HL-60 (cell line): ENCODE measurements around the gene BOD1L1.

Experiments used
- DNase-seq, 2 experiments: peaks; one replicate each; pipeline ENCODE4 v3.0.0-alpha.2; 2010 to 2020; ENCODE audit warnings: low read depth in 1 of 2, low spot score in 1 of 2
- H3K27ac ChIP-seq: fragments of 250-450 bp; sonication (Bioruptor Pico); replicated peaks from 2 replicates; pipeline ENCODE4 v1.5.1; 2020; ENCODE audit warnings: mild to moderate bottlenecking, moderate library complexity
- H3K27me3 ChIP-seq: fragments of 250-450 bp; sonication (Bioruptor Pico); 2 replicates; pipeline ENCODE4 v1.5.1; 2021; ENCODE audit warnings: mild to moderate bottlenecking, moderate library complexity; ENCODE audit not compliant: insufficient read depth, poor library complexity, severe bottlenecking
- H3K4me3 ChIP-seq: replicated peaks from 2 replicates; pipeline ENCODE4 v1.5.1; 2011; ENCODE audit warnings: mild to moderate bottlenecking, control low read depth, low read length; ENCODE audit not compliant: insufficient read depth
- CTCF ChIP-seq: IDR thresholded peaks from one replicate; pipeline ENCODE4 v1.5.1; 2011; ENCODE audit warnings: low read length, control low read depth, inconsistent platforms; ENCODE audit not compliant: insufficient read depth
- GABPA ChIP-seq: IDR thresholded peaks from 2 replicates; pipeline ENCODE4 v1.6.1; 2012; ENCODE audit warnings: low read depth
- POLR2AphosphoS5 ChIP-seq: IDR thresholded peaks from 2 replicates; pipeline ENCODE4 v1.6.1; 2012; ENCODE audit warnings: low read depth
- SPI1 ChIP-seq: IDR thresholded peaks from 2 replicates; pipeline ENCODE4 v1.6.1; 2012; ENCODE audit warnings: low read depth, mild to moderate bottlenecking, borderline replicate concordance
- TF ChIP-seq, protein P1 (sequence below): IDR thresholded peaks from 2 replicates; pipeline ENCODE4 v1.6.1; 2012; ENCODE audit warnings: low read depth; ENCODE audit not compliant: insufficient replicate concordance

Gene BOD1L1

GRCh38 chr4:13670456-13671160 is 43.1 kb upstream of the BOD1L1 start:
- no peak for DNase-seq
- Histone ChIP-seq H3K27me3 (no peaks in the 10 kb centered on the region), H3K4me3 (no peak overlapping the region), H3K27ac (no peak overlapping the region)
- no peak for TF ChIP-seq GABPA
- TF ChIP-seq SPI1, result no peak
- no peak for TF ChIP-seq CTCF
- TF ChIP-seq POLR2AphosphoS5, result no peak
- TF ChIP-seq, protein P1, sequence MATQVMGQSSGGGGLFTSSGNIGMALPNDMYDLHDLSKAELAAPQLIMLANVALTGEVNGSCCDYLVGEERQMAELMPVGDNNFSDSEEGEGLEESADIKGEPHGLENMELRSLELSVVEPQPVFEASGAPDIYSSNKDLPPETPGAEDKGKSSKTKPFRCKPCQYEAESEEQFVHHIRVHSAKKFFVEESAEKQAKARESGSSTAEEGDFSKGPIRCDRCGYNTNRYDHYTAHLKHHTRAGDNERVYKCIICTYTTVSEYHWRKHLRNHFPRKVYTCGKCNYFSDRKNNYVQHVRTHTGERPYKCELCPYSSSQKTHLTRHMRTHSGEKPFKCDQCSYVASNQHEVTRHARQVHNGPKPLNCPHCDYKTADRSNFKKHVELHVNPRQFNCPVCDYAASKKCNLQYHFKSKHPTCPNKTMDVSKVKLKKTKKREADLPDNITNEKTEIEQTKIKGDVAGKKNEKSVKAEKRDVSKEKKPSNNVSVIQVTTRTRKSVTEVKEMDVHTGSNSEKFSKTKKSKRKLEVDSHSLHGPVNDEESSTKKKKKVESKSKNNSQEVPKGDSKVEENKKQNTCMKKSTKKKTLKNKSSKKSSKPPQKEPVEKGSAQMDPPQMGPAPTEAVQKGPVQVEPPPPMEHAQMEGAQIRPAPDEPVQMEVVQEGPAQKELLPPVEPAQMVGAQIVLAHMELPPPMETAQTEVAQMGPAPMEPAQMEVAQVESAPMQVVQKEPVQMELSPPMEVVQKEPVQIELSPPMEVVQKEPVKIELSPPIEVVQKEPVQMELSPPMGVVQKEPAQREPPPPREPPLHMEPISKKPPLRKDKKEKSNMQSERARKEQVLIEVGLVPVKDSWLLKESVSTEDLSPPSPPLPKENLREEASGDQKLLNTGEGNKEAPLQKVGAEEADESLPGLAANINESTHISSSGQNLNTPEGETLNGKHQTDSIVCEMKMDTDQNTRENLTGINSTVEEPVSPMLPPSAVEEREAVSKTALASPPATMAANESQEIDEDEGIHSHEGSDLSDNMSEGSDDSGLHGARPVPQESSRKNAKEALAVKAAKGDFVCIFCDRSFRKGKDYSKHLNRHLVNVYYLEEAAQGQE, result no peak

DNA sequence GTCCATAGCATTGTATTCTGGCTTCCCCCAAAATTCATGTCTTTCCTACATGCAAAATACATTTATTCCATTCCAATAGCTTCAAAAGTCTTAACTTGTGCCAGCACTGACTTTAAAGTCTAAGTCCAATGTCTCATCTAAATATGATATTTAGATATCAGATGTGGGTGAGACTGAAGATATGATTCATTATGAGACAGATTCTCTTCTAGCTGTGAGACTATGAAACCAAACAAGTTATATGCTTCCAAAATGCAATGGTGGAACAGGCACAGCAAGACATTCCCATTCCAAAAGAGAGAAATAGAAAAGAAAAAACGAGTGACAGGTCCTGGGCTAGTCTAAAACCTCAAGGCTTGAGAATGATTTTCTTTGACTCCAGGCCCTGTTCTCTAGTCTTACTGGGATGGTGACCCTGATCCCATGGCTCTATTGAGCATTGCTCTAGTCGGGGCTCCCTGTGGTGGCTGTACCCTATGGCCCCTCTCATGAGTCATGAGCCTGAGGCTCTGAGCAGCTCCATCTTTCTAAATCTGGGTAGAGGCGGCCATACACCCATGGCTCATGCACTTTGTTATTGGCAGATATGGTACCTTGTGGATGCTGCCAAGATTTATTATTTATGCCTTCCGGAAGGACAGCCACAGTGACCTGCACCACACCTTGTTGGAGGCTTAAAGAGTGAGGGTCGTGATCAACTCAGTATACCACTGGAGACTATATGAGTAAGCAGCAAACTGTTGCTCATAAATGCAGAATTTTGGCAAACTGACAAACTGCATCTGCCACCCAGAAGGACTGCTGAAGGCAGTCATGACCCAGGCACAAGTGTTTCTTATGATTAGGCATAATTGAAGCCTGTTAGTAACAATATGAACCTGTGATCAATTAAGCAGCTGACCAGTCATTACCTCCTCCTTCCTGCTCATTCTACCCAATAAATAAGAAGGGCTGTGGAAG is 38.5 kb upstream of the BOD1L1 start:
- Histone ChIP-seq H3K4me3 (no peak overlapping the region), H3K27me3 (no peaks in the 10 kb centered on the region), H3K27ac (no peak overlapping the region)
- no peak for DNase-seq
- TF ChIP-seq GABPA, result no peak
- TF ChIP-seq CTCF, result no peak
- TF ChIP-seq, protein P1, result no peak
- TF ChIP-seq POLR2AphosphoS5, result no peak
- TF ChIP-seq SPI1, result no peak

- Histone ChIP-seq H3K4me3 (no peak overlapping the region), H3K27me3 (no peaks in the 10 kb centered on the region), H3K27ac (no peak overlapping the region)
- DNase-seq, result no peak
- TF ChIP-seq, protein P1, result no peak
- TF ChIP-seq POLR2AphosphoS5, result no peak
- no peak for TF ChIP-seq SPI1
- no peak for TF ChIP-seq GABPA
- TF ChIP-seq CTCF, result no peak
Measured at GRCh38 chr4:13659341-13660070, 32.0 kb upstream of the BOD1L1 start.
